Ishikawa (cell line): ENCODE results near the gene CCDC71.

Source experiments
- TCF12 ChIP-seq: IDR thresholded peaks from 2 replicates; pipeline ENCODE4 v1.6.1; 2012; ENCODE audit warnings: low read depth
- TEAD4 ChIP-seq: IDR thresholded peaks from 2 replicates; pipeline ENCODE4 v1.6.1; 2012

- TF ChIP-seq TEAD4, result no peak
- TF ChIP-seq TCF12, result no peak
Measured at GRCh38 chr3:49131576-49131975, 34.6 kb downstream of the CCDC71 start.
